GM10266 (cell line): ENCODE results near the gene ANTKMT.

ENCODE experiments used
- DNase-seq: peaks from one replicate; pipeline ENCODE4 v3.0.0; 2012; ENCODE audit errors: extremely low spot score
- TF ChIP-seq, protein P1 (sequence below): IDR thresholded peaks from 2 replicates; pipeline ENCODE4 v1.5.1; 2012; ENCODE audit warnings: mild to moderate bottlenecking, low read depth; ENCODE audit not compliant: control insufficient read depth, insufficient read depth; ENCODE audit errors: missing control alignments

The ANTKMT gene

GRCh38 chr16:763369-764183 is 42.6 kb downstream of the ANTKMT start:
- DNase-seq: no peak
- TF ChIP-seq, protein P1, sequence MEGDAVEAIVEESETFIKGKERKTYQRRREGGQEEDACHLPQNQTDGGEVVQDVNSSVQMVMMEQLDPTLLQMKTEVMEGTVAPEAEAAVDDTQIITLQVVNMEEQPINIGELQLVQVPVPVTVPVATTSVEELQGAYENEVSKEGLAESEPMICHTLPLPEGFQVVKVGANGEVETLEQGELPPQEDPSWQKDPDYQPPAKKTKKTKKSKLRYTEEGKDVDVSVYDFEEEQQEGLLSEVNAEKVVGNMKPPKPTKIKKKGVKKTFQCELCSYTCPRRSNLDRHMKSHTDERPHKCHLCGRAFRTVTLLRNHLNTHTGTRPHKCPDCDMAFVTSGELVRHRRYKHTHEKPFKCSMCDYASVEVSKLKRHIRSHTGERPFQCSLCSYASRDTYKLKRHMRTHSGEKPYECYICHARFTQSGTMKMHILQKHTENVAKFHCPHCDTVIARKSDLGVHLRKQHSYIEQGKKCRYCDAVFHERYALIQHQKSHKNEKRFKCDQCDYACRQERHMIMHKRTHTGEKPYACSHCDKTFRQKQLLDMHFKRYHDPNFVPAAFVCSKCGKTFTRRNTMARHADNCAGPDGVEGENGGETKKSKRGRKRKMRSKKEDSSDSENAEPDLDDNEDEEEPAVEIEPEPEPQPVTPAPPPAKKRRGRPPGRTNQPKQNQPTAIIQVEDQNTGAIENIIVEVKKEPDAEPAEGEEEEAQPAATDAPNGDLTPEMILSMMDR: no peak

DNA sequence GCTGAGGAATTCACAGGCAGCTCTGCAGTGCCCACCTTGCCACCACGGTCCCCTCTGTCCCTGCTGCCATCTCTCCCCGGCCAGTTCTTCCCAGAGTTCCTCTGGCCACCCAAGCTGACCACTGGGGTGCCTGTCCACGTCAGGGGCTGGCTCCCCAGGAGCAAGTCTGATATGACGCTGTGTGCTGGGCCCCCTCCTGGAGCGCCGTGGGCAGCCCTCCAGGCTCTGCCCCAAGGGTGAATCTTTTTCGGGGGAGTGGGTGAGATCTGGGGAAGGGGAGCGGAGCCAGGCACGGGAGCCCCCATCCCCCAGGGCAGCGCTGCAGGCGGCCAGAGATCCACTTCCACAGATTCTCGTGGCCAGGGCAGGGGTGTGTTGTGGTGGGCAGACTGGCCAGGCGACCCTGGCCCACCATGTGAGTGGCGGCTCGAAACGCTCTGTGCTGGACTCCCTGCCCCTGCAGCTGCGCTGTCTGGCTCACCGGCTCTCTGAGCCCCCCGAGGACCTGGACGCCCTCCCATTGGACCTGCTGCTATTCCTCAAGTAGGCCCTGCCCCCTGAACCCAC is 43.3 kb downstream of the ANTKMT start:
- no peak for DNase-seq
- TF ChIP-seq, protein P1: no peak

- no peak for DNase-seq
- TF ChIP-seq, protein P1: no peak
These were observed 44.0 kb downstream of the ANTKMT start for GRCh38 chr16:764848-765487.

- TF ChIP-seq, protein P1: no peak
- DNase-seq: no peak
These were observed 44.5 kb downstream of the ANTKMT start for GRCh38 chr16:765488-765865.

GRCh38 chr16:766008-766819 is 45.3 kb downstream of the ANTKMT start:
- DNase-seq: no peak
- TF ChIP-seq, protein P1: no peak

GRCh38 chr16:766820-767640 is 46.1 kb downstream of the ANTKMT start:
- TF ChIP-seq, protein P1: no peak
- no peak for DNase-seq
